HEK293 (cell line): ENCODE measurements around the gene QRICH1.

Source experiments
- CTCF ChIP-seq: fragments of 450-650 bp; formaldehyde crosslinking; IDR thresholded peaks from 2 replicates; pipeline ENCODE4 v1.5.1; 2016; ENCODE audit warnings: missing biosample characterization, missing genetic modification characterization
- ELK4 ChIP-seq: IDR thresholded peaks from 2 replicates; pipeline ENCODE4 v1.6.1; 2011; ENCODE audit warnings: mild to moderate bottlenecking, low read depth, low read length, borderline replicate concordance
- FEZF1 ChIP-seq: fragments of 450-650 bp; formaldehyde crosslinking; IDR thresholded peaks from 2 replicates; pipeline ENCODE4 v1.5.1; 2016; ENCODE audit warnings: missing biosample characterization, missing genetic modification characterization
- HIC1 ChIP-seq: fragments of 450-650 bp; formaldehyde crosslinking; IDR thresholded peaks from 2 replicates; pipeline ENCODE4 v1.5.1; 2016; ENCODE audit warnings: missing biosample characterization, missing genetic modification characterization
- HOXD13 ChIP-seq: sonication (generic); formaldehyde crosslinking; IDR thresholded peaks from 2 replicates; pipeline ENCODE4 v1.8.0; 2022; ENCODE audit warnings: missing genetic modification reagents, borderline replicate concordance
- INSM2 ChIP-seq: fragments of 450-650 bp; formaldehyde crosslinking; IDR thresholded peaks from 2 replicates; pipeline ENCODE4 v1.5.1; 2016; ENCODE audit warnings: missing biosample characterization, missing genetic modification characterization
- PRDM6 ChIP-seq: fragments of 450-650 bp; formaldehyde crosslinking; IDR thresholded peaks from 2 replicates; pipeline ENCODE4 v1.5.1; 2017; ENCODE audit warnings: missing biosample characterization, missing genetic modification characterization
- RBAK ChIP-seq: fragments of 450-650 bp; formaldehyde crosslinking; IDR thresholded peaks from 2 replicates; pipeline ENCODE4 v1.5.1; 2016; ENCODE audit warnings: missing biosample characterization, missing genetic modification characterization
- YY1 ChIP-seq: fragments of 450-650 bp; formaldehyde crosslinking; IDR thresholded peaks from 2 replicates; pipeline ENCODE4 v1.5.1; 2018; ENCODE audit warnings: missing biosample characterization, missing genetic modification characterization
- ZIC2 ChIP-seq: fragments of 450-650 bp; formaldehyde crosslinking; IDR thresholded peaks from 2 replicates; pipeline ENCODE4 v1.5.1; 2016; ENCODE audit warnings: missing biosample characterization, missing genetic modification characterization
- ZNF138 ChIP-seq: fragments of 450-650 bp; formaldehyde crosslinking; IDR thresholded peaks from 2 replicates; pipeline ENCODE4 v1.5.1; 2016; ENCODE audit warnings: missing biosample characterization, missing genetic modification characterization, borderline replicate concordance
- ZNF18 ChIP-seq: fragments of 450-650 bp; formaldehyde crosslinking; IDR thresholded peaks from 2 replicates; pipeline ENCODE4 v1.5.1; 2016; ENCODE audit warnings: missing biosample characterization, missing genetic modification characterization
- ZNF211 ChIP-seq: fragments of 450-650 bp; formaldehyde crosslinking; IDR thresholded peaks from 2 replicates; pipeline ENCODE4 v1.5.1; 2016; ENCODE audit warnings: low read depth, missing biosample characterization, missing genetic modification characterization
- ZNF223 ChIP-seq: fragments of 450-650 bp; formaldehyde crosslinking; IDR thresholded peaks from 2 replicates; pipeline ENCODE4 v1.5.1; 2016; ENCODE audit warnings: missing biosample characterization, missing genetic modification characterization
- ZNF274 ChIP-seq, 2 experiments: fragments of 200-500 bp in 1 of 2; fragments of 450-650 bp in 1 of 2; sonication (Bioruptor generic) in 1 of 2; formaldehyde crosslinking in 1 of 2; IDR thresholded peaks; 2 replicates each; pipeline versions ENCODE4 v1.5.1 to v1.6.1; 2014 to 2016; ENCODE audit warnings: borderline replicate concordance in 1 of 2, inconsistent platforms in 1 of 2, low read length in 1 of 2, missing biosample characterization in 1 of 2, missing genetic modification characterization in 1 of 2
- ZNF280D ChIP-seq: fragments of 450-650 bp; formaldehyde crosslinking; IDR thresholded peaks from 2 replicates; pipeline ENCODE4 v1.5.1; 2016; ENCODE audit warnings: missing biosample characterization, missing genetic modification characterization
- ZNF292 ChIP-seq: fragments of 450-650 bp; formaldehyde crosslinking; IDR thresholded peaks from 2 replicates; pipeline ENCODE4 v1.5.1; 2016; ENCODE audit warnings: low read depth, missing biosample characterization, missing genetic modification characterization, borderline replicate concordance
- ZNF37A ChIP-seq: fragments of 450-650 bp; IDR thresholded peaks from 2 replicates; pipeline ENCODE4 v1.5.1; 2018; ENCODE audit warnings: missing biosample characterization, missing genetic modification characterization
- ZNF521 ChIP-seq: fragments of 450-650 bp; formaldehyde crosslinking; IDR thresholded peaks from 2 replicates; pipeline ENCODE4 v1.5.1; 2017; ENCODE audit warnings: missing biosample characterization, mild to moderate bottlenecking, missing genetic modification characterization
- ZNF548 ChIP-seq: fragments of 450-650 bp; formaldehyde crosslinking; IDR thresholded peaks from 2 replicates; pipeline ENCODE4 v1.5.1; 2016; ENCODE audit warnings: missing biosample characterization, missing genetic modification characterization
- ZNF555 ChIP-seq: fragments of 450-650 bp; formaldehyde crosslinking; conservative IDR thresholded peaks from 2 replicates; pipeline ENCODE4 v1.5.1; 2017; ENCODE audit warnings: missing biosample characterization, mild to moderate bottlenecking, missing genetic modification characterization, inconsistent platforms
- ZNF596 ChIP-seq: fragments of 450-650 bp; IDR thresholded peaks from 2 replicates; pipeline ENCODE4 v1.5.0; 2018; ENCODE audit warnings: missing biosample characterization, mild to moderate bottlenecking, missing genetic modification characterization, moderate library complexity
- ZNF629 ChIP-seq: fragments of 450-650 bp; formaldehyde crosslinking; IDR thresholded peaks from 2 replicates; pipeline ENCODE4 v1.5.1; 2017; ENCODE audit warnings: missing biosample characterization, missing genetic modification characterization
- ZNF76 ChIP-seq: fragments of 450-650 bp; formaldehyde crosslinking; IDR thresholded peaks from 2 replicates; pipeline ENCODE4; 2016; ENCODE audit warnings: low read depth, missing biosample characterization, missing genetic modification characterization, borderline replicate concordance
- ZNF776 ChIP-seq: fragments of 450-650 bp; formaldehyde crosslinking; IDR thresholded peaks from 2 replicates; pipeline ENCODE4 v1.5.0; 2017; ENCODE audit warnings: missing biosample characterization, missing genetic modification characterization, borderline replicate concordance
- ZNF843 ChIP-seq: fragments of 450-650 bp; formaldehyde crosslinking; IDR thresholded peaks from 2 replicates; pipeline ENCODE4 v1.5.1; 2016; ENCODE audit warnings: missing biosample characterization, missing genetic modification characterization

Gene QRICH1

GRCh38 chr3:49007771-49008528 lies 85.9 kb downstream of the QRICH1 start (continued):
- TF ChIP-seq ELK4 (no peak), ZNF292 (tag by site-specific recombination) (no peak), ZNF629 (no peak), ZNF548 (no peak), ZNF223 (tag by site-specific recombination) (no peak), ZNF280D (tag by site-specific recombination) (no peak), YY1 (tag by site-specific recombination) (no peak), INSM2 (tag by site-specific recombination) (no peak), ZNF596 (tag by site-specific recombination) (no peak), ZNF776 (tag by site-specific recombination) (no peak), CTCF (tag by site-specific recombination) (no peak), ZNF37A (tag by site-specific recombination) (no peak), FEZF1 (no peak), ZNF211 (tag by site-specific recombination) (no peak), ZNF843 (tag by site-specific recombination) (no peak), ZNF555 (tag by site-specific recombination) (no peak), HOXD13 (no peak), ZNF138 (tag by site-specific recombination) (no peak), ZIC2 (tag by site-specific recombination) (no peak), PRDM6 (tag by site-specific recombination) (no peak), RBAK (tag by site-specific recombination) (no peak), HIC1 (no peak), ZNF18 (tag by site-specific recombination) (no peak), ZNF76 (no peak), ZNF521 (tag by site-specific recombination) (no peak), ZNF274 (IDR thresholded peaks at IDR 0.05; ENCODE audit: low read length) (no peak), ZNF274 (tag by site-specific recombination; IDR thresholded peaks at IDR 0.05; ENCODE audit: borderline replicate concordance) (no peak)
